GM10847 (cell line): ENCODE measurements around the gene KDM1B.

Experiments
- POLR2A ChIP-seq: IDR thresholded peaks from 2 replicates; pipeline ENCODE4 v1.6.1; 2011; ENCODE audit not compliant: insufficient read length; ENCODE audit errors: extremely low read depth

The KDM1B gene

DNA sequence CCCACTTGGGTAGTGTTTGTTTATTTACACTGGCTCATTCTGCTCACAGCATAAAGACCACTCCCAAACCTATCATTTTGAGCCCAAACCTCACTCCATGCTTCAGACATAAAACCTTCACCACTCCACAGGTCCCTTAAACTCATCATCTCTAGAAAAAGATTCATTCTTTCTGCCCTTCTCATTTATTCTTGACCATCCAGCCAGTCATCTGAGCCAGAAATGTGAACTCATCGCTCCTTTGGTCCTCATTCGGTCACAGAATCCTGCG, 12.7 kb upstream of the KDM1B start:
- TF ChIP-seq POLR2A: no peak

DNA sequence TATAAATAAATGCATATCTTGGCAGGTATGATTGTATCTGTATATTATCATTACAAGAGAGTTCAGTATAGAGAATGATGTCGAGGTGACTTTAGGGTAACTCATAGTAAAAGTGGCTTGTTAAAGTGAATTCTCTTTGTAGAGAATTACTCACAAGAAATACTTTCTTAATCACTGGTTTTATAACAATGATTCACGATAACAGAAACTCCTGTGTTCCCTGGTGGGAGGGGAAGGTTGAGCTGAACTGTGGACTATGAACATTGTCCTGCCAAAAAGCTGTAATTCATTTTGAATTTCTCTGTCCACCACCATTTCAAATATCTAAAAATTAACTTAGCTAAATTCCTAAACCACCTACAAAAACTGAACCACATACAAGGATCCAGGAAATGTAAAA, 8.1 kb upstream of the KDM1B start:
- TF ChIP-seq POLR2A: no peak

DNA sequence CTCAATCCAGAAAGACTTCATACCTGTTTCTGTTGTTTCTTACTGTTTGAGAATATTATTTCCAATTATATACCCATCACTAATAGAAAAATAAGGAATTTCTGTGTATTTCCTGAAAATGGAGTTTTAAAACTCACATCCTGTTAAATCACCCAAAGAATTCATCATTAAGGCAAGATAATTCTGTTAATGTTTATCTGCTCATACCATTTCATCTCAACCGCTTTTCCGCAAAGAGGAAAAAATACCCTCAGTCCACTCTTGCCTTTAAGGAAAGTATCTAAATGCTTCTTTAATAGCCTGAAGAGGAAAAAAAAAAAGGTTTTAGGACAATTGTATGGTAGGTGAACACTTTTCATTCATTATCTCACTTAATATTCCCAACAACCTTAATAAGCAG, 7.6 kb upstream of the KDM1B start:
- TF ChIP-seq POLR2A: no peak

DNA sequence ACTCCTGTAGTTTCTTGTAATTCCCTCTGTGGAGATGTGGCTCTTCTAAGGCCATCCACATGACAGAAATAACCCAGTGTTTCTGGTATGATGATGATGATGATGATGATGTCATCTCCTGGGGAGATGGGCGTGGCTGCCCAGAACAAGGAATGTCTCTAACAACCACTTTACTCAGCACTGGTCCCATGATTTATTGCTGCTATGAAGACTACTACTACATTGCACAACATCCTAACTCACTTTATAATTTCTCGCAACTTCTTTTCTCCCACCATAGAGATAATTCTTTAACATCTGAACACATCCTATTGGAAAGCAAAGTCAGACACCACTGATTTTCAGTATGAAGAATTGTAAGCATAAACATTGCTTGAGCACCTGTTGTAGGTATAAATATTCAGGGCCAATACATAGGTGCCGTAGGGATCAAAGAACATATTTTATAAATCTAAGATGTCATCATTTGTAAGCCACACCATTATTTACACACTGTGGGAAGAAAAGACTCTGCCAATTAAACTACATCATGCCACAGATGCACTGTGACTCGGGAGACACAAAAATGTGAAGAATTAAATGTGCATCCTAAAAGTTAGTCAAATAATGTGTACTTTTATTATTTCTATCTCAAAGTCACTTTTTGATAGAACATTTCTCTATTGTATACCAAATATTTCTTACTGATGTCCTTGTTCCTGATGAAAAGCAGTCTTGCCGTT, 6.8 kb upstream of the KDM1B start:
- TF ChIP-seq POLR2A: no peak

DNA sequence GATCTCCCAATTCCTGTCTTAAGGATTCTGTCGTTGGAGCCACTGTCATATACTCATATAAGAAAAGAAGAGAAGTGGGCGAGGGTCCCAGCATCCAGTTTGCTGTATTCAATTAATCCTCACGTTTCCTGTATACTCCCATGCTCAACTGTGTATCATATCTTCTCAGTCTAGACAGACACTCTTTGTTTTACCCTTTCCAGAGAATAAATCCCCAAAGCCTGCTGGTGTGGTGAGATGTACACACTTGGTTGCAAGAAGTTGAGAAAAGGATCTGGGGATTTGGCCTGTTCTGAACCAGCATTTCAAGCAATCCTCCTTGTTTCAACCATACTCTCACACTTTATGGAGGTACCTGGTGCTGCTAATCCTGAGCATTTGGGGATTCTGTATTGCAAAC, 3.4 kb upstream of the KDM1B start:
- TF ChIP-seq POLR2A: no peak

DNA sequence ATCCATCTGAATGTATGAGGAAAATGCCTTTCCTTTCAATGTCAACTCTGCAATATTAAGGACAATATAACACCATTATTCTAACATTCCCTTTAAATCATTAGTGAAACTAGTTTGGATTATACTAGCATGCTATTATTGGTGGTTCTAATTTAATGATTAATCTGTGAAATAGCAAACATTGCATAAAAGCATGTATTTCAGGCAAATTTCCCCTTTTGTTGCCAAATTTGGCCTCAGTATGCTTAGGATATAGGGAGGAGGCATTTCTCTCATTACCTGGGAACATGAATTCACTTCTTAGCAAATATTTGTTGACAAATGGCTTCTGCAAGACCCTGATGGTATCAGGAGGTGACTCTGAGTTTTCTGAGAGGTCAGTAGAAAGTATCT, 1.9 kb upstream of the KDM1B start:
- TF ChIP-seq POLR2A: no peak

DNA sequence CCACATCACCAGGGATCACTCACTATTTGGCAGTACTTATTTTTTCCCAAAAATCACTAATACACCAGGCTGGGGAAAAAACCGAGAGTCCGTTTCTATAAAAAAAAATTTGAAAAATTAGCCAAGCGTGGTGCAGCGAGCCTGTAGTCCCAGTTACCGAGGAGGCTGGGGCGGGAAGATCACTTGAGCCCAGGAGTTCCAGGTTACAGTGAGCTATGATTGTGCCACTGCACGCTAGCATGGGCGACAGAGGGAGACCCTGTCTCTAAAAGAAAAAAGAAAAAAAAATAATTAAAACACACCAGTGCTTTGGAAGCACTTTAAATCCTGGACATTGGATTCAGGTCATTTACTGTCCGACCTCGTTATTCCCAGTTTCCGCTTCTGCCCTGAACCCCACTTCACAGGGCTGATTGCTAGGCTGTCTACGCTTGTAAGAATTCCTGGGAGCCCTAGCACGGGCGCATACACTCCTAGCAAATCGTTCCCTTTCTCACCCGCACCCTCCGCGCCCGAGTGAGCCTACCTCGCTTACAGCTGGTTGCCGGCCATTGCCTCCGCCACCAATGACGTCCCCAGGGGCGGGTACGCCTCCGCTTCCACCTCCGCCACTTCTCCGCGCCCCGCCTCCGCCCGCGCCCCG, 594 bp upstream of the KDM1B start, which contains the start of gene TPMT:
TSS of gene TPMT (minus strand) at position 571 of the 643 bp plus-strand sequence. CDS start 5,950 bp downstream, outside the sequence.
- TF ChIP-seq POLR2A: peak; percentile 32

DNA sequence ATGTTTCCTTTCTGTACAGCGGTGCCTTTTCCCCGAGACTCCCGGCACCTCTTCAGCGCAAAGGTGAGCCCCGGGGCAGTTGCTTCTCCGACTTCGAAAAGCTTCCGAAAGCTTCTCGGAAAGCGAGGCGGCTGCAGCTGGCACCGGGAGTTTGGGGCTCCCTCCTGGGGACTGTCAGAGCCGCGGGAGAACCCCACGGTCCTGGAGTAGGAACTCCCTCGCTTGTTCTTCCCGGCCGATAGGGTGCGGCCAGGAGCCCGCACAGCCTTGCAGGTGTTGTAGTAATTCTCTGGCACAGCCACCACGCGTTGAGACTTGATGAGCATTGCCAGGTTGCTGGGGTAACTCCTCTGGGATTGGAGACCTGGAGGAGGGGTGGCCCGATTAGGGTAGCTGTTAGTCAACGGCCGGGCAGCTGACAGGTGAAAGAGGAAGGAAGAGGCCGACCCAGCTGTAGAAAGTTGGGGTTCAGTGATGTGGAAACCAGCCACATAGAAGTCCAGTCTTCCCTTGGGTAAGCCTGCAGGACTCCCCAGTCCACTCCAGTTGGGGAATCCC, 721 bp downstream of the KDM1B start:
- TF ChIP-seq POLR2A: no peak

DNA sequence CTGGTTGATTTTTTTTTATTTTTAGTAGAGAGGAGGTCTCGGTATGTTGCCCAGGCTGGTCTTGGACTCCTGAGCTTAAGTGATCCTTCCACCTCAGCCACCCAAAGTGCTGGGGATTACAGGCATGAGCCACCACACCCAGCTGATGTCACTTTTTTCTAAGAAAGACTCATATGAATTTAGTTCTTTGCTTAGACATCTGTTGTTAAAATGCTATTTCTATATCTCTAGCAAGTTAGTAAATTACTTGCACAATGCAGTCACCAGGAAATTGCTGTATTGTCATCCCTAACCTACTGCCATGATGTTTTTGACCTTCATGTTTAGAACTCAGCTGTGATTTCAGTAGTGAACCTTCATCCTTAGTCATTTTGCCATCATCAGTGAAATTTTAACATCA, 5.7 kb downstream of the KDM1B start:
- TF ChIP-seq POLR2A: no peak

DNA sequence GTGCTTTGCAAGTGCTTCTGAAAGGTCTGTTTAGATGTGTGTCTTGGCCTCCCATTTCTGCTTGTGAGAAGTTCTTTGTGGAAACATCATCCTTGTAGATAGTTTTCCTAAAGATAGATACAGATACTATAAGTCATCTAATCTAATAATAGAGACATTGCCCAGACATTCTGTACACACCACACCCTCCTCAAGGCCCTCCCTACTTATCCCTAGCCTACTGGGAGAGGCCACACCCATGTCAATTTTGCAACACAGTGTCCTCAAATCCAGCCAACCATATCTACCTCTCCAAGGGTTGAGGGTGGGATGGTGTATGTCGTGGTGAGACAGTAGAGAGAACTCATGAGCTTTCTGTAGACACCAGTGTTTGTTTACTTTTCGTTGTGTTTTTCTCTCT, 6.2 kb downstream of the KDM1B start:
- TF ChIP-seq POLR2A: no peak

DNA sequence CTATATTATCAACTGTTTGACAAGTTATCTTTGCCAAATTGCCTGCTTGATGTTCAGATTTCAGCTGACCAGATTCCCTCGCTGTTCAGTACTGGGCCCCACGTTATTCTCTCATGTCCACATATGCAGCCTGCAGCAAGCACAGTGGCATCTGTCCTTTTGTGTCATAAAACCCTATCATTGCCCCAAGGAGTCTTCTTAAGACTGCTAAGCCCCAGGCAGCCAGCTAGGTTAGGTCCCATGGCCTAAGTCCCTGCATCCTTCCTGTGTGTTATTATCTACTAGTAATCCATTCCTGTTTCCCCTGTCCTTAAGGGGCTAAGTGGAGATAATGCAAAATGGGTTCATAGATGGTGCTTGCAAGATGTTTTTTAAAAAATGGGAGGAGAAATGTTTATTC, 7.2 kb downstream of the KDM1B start:
- TF ChIP-seq POLR2A: no peak

DNA sequence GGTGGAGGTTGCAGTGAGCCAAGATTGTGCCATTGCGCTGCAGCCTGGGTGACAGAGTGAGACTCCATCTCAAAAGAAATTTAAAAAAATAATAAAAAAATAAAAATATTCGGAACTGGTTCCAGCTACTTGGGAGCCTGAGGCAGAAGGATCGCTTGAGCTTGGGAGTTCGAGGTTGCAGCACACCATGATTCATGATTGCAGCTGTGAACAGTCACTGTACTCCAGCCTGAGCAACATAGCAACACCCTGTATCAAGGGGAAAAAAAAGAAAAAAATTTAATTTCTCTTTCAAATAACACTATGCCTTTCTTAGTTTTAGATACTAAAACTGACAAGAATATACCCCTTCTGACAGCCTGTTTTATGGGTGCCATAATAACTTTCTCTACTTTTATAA, 10.5 kb downstream of the KDM1B start:
- no peak for TF ChIP-seq POLR2A

DNA sequence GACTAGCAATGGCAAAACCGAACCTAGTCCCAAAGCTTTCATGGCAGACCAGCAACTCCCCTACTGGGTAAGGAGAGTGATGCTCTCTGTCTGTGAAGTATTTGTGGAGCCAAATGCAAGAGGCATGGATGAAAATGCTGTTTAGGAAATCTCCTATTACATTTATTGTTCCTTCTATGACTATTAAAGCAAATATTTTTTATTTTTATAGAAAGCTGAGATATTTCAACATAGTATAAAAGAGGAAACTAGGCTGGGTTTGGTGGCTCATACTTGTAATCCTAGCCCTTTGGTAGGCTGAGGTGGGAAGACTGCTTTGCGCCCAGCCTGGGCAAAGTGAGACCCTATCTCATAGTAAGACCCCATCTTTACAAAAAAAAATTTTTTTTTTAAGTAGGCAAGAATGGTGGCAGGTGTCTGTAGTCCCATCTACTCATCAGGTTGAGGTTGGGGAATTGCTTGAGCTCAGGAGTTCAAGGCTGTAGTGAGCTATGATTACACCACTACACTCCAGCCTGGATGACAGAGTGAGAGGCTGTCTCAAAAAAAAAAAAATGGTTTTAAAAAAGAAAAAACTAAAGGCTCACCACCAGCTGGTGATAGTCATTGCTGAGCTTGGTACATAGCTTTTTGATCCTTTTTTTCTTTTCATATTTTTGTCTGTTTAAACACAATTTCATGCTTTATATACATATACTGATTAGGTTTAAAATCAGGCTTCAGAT, 11.3 kb downstream of the KDM1B start:
- no peak for TF ChIP-seq POLR2A

DNA sequence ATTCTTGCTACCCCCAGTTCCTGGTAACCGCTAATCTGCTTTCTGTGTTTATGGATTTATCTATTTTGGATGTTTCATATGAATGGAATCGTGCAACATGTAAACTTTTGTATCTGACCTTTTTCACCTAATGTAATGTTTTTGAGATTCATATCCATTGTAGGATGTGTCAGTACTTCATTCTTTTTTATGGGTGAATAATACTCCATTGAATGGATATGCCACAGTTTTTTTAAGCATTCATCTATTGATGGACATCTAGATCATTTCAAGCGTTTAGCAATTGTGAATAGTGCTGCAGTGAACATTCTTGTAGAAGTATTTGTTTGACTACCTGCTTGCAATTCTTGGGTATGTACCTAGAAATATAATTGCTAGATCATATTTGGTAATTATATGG, 13.0 kb downstream of the KDM1B start:
- TF ChIP-seq POLR2A: no peak

DNA sequence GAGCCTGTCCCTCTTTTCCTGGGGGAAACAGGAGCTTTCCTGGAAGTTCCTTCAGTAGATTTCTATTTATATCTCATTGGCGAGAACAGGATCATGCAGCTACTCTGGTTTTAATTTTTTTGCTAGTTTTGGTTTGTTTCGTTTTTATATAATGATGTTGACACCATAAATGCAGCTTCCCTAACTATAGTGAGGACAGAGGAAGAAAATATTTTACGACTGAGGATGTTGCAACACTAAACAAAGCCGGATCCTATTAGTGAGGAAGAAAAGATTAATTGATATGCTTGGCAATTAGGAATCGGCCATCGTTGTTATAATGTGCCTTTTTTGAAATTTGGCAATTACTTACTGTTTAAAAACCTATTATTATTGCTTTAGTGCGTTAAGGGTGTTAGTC, 16.6 kb downstream of the KDM1B start:
- no peak for TF ChIP-seq POLR2A

DNA sequence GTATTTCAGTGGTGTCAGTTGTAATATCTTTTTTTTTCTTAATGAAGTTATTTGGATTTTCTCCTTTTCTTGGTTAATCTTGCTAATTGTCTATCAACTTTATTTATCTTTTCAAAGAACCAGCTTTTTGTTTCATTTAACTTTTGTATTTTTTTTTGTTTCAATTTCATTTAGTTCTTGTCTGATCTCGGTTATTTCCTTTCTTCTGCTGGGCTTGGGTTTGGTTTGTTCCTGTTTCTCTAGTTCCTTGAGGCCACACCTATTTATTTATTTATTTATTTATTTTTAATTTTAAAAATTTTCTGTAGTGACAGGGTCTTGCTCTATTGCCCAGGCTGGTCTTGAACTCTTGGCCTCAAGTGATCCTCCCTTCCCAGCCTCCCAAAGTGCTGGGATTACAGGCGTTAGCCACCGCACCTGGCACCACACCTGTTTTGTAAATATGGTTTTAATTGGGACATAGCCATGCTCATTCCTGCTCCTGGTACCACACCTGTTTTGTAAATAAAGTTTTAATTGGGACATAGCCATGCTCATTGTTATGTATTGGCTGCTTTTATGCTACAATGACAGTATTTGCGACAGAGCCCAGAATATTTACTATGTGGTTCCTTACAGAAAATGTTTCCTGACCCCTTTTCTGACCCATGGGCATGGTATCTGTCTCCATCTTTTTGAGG, 22.2 kb downstream of the KDM1B start:
- TF ChIP-seq POLR2A: no peak
